Esophagus squamous epithelium (tissue), 4 donors: ENCODE data around the gene TBC1D17.

Source experiments
- POLR2A ChIP-seq, 4 donors: fragments of 450-650 bp; IDR thresholded peaks; one replicate each; pipeline ENCODE4 v1.6.1; 2017; ENCODE audit warnings: antibody characterized with exemption in 4 of 4, mild to moderate bottlenecking in 4 of 4, moderate library complexity in 3 of 4
- TF ChIP-seq, protein P1 (sequence below), 6 experiments: fragments of 450-650 bp in 4 of 6; fragments of 200-600 bp in 2 of 6; sonication (generic) in 2 of 6; IDR thresholded peaks; one replicate each; pipeline ENCODE4 v1.5.1; 2016 to 2019; ENCODE audit warnings: antibody characterized with exemption in 6 of 6, mild to moderate bottlenecking in 4 of 6, moderate library complexity in 4 of 6

DNA sequence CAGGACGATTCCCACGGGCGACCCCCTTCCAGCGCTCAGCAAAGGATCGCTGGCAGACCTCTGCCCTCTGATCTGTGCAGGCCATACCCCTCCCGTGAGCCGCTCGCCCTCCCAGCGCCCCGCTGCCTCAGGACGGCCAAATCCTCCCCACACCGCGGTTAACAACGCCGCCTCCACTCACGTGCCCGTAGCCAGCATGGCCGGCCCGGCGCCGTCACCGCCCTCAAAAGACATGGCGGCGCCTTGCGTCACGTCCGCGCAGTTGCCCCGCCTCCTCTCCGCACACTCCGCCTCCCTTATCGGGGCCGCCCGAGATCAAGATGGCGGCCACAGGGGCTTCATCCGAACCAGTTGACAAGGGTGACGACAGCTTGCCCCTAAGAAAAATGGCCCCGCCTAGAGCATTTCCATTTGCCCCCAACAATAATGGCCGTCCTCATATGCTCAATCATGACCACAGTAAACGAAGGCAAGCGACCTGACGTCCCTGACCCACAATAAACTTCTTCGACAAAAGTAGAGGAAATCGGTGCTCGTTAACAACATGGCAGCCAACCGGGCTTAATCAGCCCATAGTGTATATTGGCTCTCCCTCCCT, 981 bp upstream of the TBC1D17 start:
- TF ChIP-seq, protein P1, sequence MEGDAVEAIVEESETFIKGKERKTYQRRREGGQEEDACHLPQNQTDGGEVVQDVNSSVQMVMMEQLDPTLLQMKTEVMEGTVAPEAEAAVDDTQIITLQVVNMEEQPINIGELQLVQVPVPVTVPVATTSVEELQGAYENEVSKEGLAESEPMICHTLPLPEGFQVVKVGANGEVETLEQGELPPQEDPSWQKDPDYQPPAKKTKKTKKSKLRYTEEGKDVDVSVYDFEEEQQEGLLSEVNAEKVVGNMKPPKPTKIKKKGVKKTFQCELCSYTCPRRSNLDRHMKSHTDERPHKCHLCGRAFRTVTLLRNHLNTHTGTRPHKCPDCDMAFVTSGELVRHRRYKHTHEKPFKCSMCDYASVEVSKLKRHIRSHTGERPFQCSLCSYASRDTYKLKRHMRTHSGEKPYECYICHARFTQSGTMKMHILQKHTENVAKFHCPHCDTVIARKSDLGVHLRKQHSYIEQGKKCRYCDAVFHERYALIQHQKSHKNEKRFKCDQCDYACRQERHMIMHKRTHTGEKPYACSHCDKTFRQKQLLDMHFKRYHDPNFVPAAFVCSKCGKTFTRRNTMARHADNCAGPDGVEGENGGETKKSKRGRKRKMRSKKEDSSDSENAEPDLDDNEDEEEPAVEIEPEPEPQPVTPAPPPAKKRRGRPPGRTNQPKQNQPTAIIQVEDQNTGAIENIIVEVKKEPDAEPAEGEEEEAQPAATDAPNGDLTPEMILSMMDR (IDR thresholded peaks at IDR 0.05), result no peak
- TF ChIP-seq POLR2A (IDR thresholded peaks at IDR 0.05), result peak in 2 of 4 donors; percentile 21 to 50
